Upper lobe of left lung (tissue), 6 donors: ENCODE results near the gene TTC33. TPM values are rescaled to one million over a fixed set of nuclear protein-coding genes. Genes with fewer than 3 reads are reported as not detected.
A peak's percentile ranks its signal among the peaks of the same experiment; 100 is the strongest.

Experiments used
- ATAC-seq, 2 donors: fragments of 200-7000 bp; cut with Tn5 transposase; one replicate each; pipeline ENCODE4 v1.9.1; 2022; ENCODE audit warnings: mild to moderate bottlenecking in 2 of 2, moderate library complexity in 2 of 2; ENCODE audit not compliant: low FRiP score in 2 of 2
- DNase-seq, 2 donors: peaks; one replicate each; pipeline ENCODE4 v3.0.0-alpha.2; 2019 to 2020
- H3K27ac ChIP-seq, 4 donors: fragments of 200-600 bp; sonication (generic); one replicate each; pipeline ENCODE4 v1.5.1; 2016 to 2019
- H3K27me3 ChIP-seq, 4 donors: fragments of 200-600 bp; sonication (generic); one replicate each; pipeline ENCODE4 v1.5.1; 2017 to 2019
- H3K36me3 ChIP-seq, 4 donors: fragments of 200-600 bp; sonication (generic); one replicate each; pipeline ENCODE4 v1.5.1; 2016 to 2019
- H3K4me1 ChIP-seq, 4 donors: fragments of 200-600 bp; sonication (generic); one replicate each; pipeline ENCODE4 v1.5.1; 2018 to 2019
- H3K4me3 ChIP-seq, 4 donors: fragments of 200-600 bp; sonication (generic); one replicate each; pipeline ENCODE4 v1.5.1; 2017 to 2019; ENCODE audit warnings: mild to moderate bottlenecking in 2 of 4, moderate library complexity in 1 of 4
- H3K9me3 ChIP-seq, 4 donors: fragments of 200-600 bp; sonication (generic); one replicate each; pipeline ENCODE4 v1.5.1; 2018 to 2019
- EP300 ChIP-seq, 4 donors: sonication (generic); formaldehyde crosslinking; IDR thresholded peaks; one replicate each; pipeline ENCODE4 v1.5.1; 2017; ENCODE audit warnings: antibody characterized with exemption in 4 of 4, control low read depth in 2 of 4
- POLR2A ChIP-seq, 4 donors: fragments of 450-650 bp; IDR thresholded peaks; one replicate each; pipeline ENCODE4 v1.5.1; 2016 to 2017; ENCODE audit warnings: antibody characterized with exemption in 4 of 4, mild to moderate bottlenecking in 2 of 4
- POLR2AphosphoS5 ChIP-seq, 2 donors: sonication (generic); formaldehyde crosslinking; IDR thresholded peaks; one replicate each; pipeline ENCODE4 v1.5.1; 2017; ENCODE audit warnings: antibody characterized with exemption in 2 of 2
- WGBS, 2 donors: methylation state at CpG; one replicate each; pipeline ENCODE4 v1.1.5; 2017 to 2018; 5-methylcytosine and 5-hydroxymethylcytosine counted together
- total RNA-seq, 6 donors: library from RNA; depleted of rRNA in 4 of 6; stranded (reverse); fragments of >200 nt in 4 of 6; gene quantifications; one replicate each; pipeline versions ENCODE4 v1.1.0 to v1.2.1, GENCODE V29; 2016 to 2021
- TF ChIP-seq, protein P1 (sequence below), 6 experiments: fragments of 450-650 bp in 4 of 6; fragments of 200-600 bp in 2 of 6; sonication (generic) in 2 of 6; IDR thresholded peaks; one replicate each; pipeline ENCODE4 v1.5.1; 2016 to 2019; ENCODE audit warnings: antibody characterized with exemption in 6 of 6
- donor health status: DM: no; HTN: no; CAD: no; lungs with moderate emphysema.
- donor health status: DM: no; HTN: yes; CAD: no; lungs with severe emphysema.

Gene TTC33
- total RNA-seq, 6 donors from 2014 or later = 13.4 to 34.1 (median 17.1) TPM

DNA sequence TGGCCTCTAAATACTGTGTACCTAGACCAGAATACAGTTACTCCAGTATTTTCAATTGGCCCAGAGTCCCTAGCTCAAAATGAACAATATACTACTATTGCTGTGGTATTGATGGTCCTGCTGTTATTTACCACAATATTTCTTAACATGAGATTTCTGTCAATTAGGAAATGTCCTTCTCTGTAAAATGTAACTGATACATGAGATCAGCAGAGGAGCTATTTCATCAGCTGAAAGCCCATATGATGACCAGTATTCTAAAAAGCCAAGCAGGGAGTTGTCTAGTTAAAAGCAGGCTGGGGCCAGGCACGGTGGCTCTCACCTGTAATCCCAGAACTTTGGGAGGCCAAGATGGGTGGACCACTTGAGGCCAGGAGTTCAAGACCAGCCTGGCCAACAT lies 263.7 kb downstream of the TTC33 start:
- H3K4me1 ChIP-seq = peaks cover 0 to 1% (median 0%) of the 10 kb centered on the region in 4 donors
- no peaks in the 10 kb centered on the region for H3K36me3 ChIP-seq
- H3K27me3 ChIP-seq = no peaks in the 10 kb centered on the region
- 74 to 78% methylated on average over 1 of the region's 1 CpG for WGBS, 2 donors
- no peaks in the 10 kb centered on the region for H3K9me3 ChIP-seq
- H3K4me3 ChIP-seq = no peak overlapping the region
- no peak for TF ChIP-seq POLR2AphosphoS5 (IDR thresholded peaks at IDR 0.05)
- no peak for TF ChIP-seq EP300 (IDR thresholded peaks at IDR 0.05)
- TF ChIP-seq, protein P1, sequence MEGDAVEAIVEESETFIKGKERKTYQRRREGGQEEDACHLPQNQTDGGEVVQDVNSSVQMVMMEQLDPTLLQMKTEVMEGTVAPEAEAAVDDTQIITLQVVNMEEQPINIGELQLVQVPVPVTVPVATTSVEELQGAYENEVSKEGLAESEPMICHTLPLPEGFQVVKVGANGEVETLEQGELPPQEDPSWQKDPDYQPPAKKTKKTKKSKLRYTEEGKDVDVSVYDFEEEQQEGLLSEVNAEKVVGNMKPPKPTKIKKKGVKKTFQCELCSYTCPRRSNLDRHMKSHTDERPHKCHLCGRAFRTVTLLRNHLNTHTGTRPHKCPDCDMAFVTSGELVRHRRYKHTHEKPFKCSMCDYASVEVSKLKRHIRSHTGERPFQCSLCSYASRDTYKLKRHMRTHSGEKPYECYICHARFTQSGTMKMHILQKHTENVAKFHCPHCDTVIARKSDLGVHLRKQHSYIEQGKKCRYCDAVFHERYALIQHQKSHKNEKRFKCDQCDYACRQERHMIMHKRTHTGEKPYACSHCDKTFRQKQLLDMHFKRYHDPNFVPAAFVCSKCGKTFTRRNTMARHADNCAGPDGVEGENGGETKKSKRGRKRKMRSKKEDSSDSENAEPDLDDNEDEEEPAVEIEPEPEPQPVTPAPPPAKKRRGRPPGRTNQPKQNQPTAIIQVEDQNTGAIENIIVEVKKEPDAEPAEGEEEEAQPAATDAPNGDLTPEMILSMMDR (IDR thresholded peaks at IDR 0.05) = no peak
- no peak for TF ChIP-seq POLR2A (IDR thresholded peaks at IDR 0.05)
- peak overlapping the region in 1 of 4 donors; percentile 21 for H3K27ac ChIP-seq
- no peak for ATAC-seq
- no peak for DNase-seq

DNA sequence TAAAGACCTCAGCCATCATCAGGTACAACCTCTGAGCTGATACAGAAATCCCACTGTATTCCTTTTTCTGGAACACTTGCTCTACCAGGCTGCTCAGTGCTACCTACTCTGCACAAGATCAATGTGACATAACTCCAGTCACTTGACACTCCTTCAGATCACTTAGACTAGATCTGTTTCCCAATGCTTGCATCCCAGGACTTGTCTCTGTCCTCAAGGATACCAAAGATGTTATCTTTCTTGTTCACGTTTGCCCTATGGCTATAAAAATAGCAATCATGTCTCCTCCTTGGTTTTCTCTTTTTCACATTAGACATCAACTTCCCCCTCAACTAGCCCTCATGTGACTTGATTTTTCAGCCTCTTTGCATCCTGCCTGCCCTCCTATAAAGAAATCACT lies 264.1 kb downstream of the TTC33 start:
- TF ChIP-seq EP300 (IDR thresholded peaks at IDR 0.05) (no peak), POLR2AphosphoS5 (IDR thresholded peaks at IDR 0.05) (no peak), POLR2A (IDR thresholded peaks at IDR 0.05) (no peak)
- TF ChIP-seq, protein P1 (IDR thresholded peaks at IDR 0.05) = no peak
- no peak overlapping the region for H3K4me3 ChIP-seq
- peaks cover 0 to 5% (median 0%) of the 10 kb centered on the region in 4 donors for H3K4me1 ChIP-seq
- H3K9me3 ChIP-seq = no peaks in the 10 kb centered on the region
- WGBS, 2 donors = 55 to 59% methylated on average over 1 of the region's 1 CpG
- no peak for DNase-seq
- H3K27me3 ChIP-seq = no peaks in the 10 kb centered on the region
- no peak for ATAC-seq
- H3K27ac ChIP-seq = peak overlapping the region in 1 of 4 donors; percentile 21
- H3K36me3 ChIP-seq = no peaks in the 10 kb centered on the region

DNA sequence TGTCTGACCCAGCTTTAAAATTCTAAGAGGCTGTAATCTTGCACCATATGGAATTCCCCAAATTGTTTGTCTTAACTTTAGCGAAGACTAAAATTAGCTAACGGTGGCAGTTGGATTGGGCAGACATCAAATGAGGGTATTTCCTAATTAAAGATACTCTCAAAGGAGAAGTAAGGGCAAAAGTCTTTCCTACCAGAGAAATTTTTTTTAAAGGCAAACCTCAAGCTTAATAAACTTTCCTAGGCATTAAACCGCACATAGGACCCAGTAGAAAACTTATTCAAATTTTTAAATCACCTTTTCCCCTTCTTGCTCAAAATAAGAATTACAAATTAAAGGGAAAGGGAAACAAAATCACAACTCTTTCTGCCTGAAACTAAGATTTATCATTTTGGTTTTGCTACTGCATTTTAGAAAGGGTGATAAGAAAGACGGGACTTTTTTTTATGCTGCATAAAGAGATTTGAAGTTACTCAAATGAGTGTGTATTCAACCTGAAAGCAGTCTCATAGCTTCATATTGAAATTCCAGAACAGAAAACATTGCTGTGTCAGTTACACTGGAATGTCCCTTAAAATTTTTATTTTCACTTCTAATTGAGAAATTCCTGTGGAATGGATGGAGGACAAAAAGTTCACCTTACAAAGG lies 265.2 kb downstream of the TTC33 start:
- no peaks in the 10 kb centered on the region for H3K36me3 ChIP-seq
- WGBS, 2 donors = 39 to 42% methylated on average over 4 of the region's 4 CpGs
- no peak overlapping the region for H3K27ac ChIP-seq

DNA sequence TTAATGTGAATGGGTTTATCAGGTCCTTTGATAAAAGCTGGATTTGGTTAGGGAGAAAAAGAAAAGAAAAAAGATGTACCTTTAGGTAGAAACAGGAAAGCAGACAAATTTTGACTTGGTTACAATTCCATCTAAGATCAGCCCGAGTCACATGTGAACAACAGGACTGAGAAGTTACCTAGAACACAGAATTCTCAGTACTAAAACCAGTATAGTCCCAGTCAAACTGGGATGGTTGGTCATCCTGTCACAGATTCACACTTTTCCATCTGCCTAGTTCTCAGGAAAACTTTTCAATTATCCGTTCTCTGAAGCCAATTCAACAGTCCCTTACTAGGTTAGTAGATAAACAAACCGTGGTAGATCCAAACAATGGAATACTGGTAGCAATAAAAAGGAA lies 266.3 kb downstream of the TTC33 start:
- no peak for ATAC-seq
- no peak for DNase-seq
- TF ChIP-seq POLR2A (IDR thresholded peaks at IDR 0.05) = no peak
- no peak for TF ChIP-seq POLR2AphosphoS5 (IDR thresholded peaks at IDR 0.05)
- H3K4me1 ChIP-seq = peaks cover 0 to 5% (median 0%) of the 10 kb centered on the region in 4 donors
- no peak overlapping the region for H3K4me3 ChIP-seq
- 75 to 84% methylated on average over 3 of the region's 3 CpGs for whole genome bisulfite sequencing, 2 donors
- no peak overlapping the region for H3K27ac ChIP-seq
- no peaks in the 10 kb centered on the region for H3K9me3 ChIP-seq
- no peaks in the 10 kb centered on the region for H3K27me3 ChIP-seq
- H3K36me3 ChIP-seq = no peaks in the 10 kb centered on the region

More for the DNA sequence above, 265.2 kb downstream of the TTC33 start:
- Histone ChIP-seq H3K4me3 (no peak overlapping the region), H3K9me3 (no peaks in the 10 kb centered on the region), H3K27me3 (no peaks in the 10 kb centered on the region), H3K4me1 (peaks cover 0 to 5% (median 0%) of the 10 kb centered on the region in 4 donors)
- TF ChIP-seq POLR2A (IDR thresholded peaks at IDR 0.05) (no peak), POLR2AphosphoS5 (IDR thresholded peaks at IDR 0.05) (no peak), EP300 (IDR thresholded peaks at IDR 0.05) (no peak)
- TF ChIP-seq, protein P1 (IDR thresholded peaks at IDR 0.05) = no peak
- no peak for DNase-seq
- ATAC-seq = no peak

DNA sequence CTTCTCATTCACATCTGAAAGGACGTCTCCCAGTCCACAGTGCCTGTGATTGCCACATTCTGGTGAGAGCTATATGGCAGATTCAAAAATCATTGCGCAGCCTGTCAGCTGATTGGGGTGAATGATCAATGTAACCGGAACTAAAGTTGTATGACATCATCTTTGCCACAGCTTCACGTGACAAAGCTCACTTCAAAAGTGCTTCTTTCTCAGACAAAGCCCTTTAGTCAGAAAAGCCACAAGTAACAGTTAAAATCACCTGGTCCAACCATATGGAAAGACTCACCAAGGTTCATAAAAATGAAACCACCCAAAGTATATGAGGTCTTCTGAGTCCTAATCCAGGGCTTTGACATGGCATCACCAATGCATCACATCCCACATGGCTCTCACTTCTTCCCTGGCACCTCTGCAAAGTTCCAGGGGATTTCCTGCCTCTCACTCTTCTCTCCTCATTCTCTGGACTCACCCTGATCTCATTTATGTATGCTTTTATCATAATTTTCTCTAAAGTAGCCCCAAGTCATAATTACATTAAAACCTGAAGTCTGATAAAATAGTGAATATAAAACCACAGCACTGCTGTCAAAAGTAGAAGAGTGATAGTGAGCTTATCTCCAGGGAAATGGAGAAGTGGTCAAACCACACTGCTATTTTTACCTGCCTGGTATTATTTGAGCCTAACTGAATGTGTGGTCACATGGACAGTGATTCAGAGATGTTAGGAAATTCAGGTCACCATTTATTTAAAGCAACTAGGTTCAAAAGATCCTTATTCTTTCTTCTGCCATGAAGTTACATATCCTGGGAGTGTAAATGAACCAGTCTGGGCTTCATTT lies 269.1 kb downstream of the TTC33 start:
- TF ChIP-seq, protein P1 (IDR thresholded peaks at IDR 0.05) = no peak
- TF ChIP-seq POLR2AphosphoS5 (IDR thresholded peaks at IDR 0.05) = peak in 1 of 2 donors; percentile 30
- DNase-seq = peak in 1 of 2 donors; percentile 58
- ATAC-seq = peak in 1 of 2 donors; percentile 75
- H3K36me3 ChIP-seq = no peaks in the 10 kb centered on the region
- no peaks in the 10 kb centered on the region for H3K9me3 ChIP-seq
- 67 to 73% methylated on average over 4 of the region's 4 CpGs for WGBS, 2 donors
- no peaks in the 10 kb centered on the region for H3K27me3 ChIP-seq
- H3K4me3 ChIP-seq = no peak overlapping the region
- H3K27ac ChIP-seq = peak overlapping the region in 2 of 4 donors; percentile 9 to 33
- H3K4me1 ChIP-seq = peaks cover 0 to 5% (median 0%) of the 10 kb centered on the region in 4 donors
